BJ (cell line): Measurements from ENCODE around the gene SRSF4. TPM values are rescaled to one million over a fixed set of nuclear protein-coding genes. Genes with fewer than 3 reads are reported as not detected.
"Not testable (repeated sequence)": the region's sequence is repeated elsewhere in the genome, so short reads cannot be mapped to it uniquely, and the experiment has no call there.

Experiments
- CTCF ChIA-PET: fragments of 350-600 bp; formaldehyde crosslinking; extraction: SDS; loops from one replicate; lab custom pipeline; 2021; ENCODE audit warnings: antibody characterized with exemption, inconsistent platforms; lab: Yijun Ruan, JAX
- POLR2A ChIA-PET: fragments of 300-600 bp; sonication (Branson Sonifier 250); formaldehyde crosslinking; extraction: SDS; loops from one replicate; lab custom pipeline; 2021; ENCODE audit warnings: antibody characterized with exemption; lab: Charles Lee
- DNase-seq: peaks from one replicate; pipeline ENCODE4 v3.0.0-alpha.2; 2011; ENCODE audit warnings: low read depth
- H3K27me3 ChIP-seq: 2 replicates; pipeline ENCODE4 v1.6.0; 2011; ENCODE audit warnings: low read length; ENCODE audit not compliant: control insufficient read depth, insufficient read depth
- H3K36me3 ChIP-seq: 2 replicates; pipeline ENCODE4 v1.5.1; 2011; ENCODE audit warnings: low read length; ENCODE audit not compliant: control insufficient read depth, insufficient read depth
- H3K4me3 ChIP-seq: 2 replicates; pipeline ENCODE4 v1.5.1; 2011; ENCODE audit warnings: low read depth, mild to moderate bottlenecking, control low read depth, low read length
- polyA plus RNA-seq: library from polyadenylated mRNA; depleted of rRNA; stranded (reverse); fragments of >200 nt; gene quantifications from 2 replicates; pipeline ENCODE4 v1.2.3, GENCODE V29; 2011
- TF ChIP-seq, protein P1 (sequence below): IDR thresholded peaks from 2 replicates; pipeline ENCODE4 v1.5.1; 2011; ENCODE audit warnings: low read depth, mild to moderate bottlenecking, control low read depth, inconsistent platforms, low read length, moderate library complexity; ENCODE audit not compliant: insufficient read depth

Gene SRSF4
- polyA plus RNA-seq, 1 experiment = 19.6 TPM

- CTCF ChIA-PET = no interaction called here
- TF ChIP-seq, protein P1, sequence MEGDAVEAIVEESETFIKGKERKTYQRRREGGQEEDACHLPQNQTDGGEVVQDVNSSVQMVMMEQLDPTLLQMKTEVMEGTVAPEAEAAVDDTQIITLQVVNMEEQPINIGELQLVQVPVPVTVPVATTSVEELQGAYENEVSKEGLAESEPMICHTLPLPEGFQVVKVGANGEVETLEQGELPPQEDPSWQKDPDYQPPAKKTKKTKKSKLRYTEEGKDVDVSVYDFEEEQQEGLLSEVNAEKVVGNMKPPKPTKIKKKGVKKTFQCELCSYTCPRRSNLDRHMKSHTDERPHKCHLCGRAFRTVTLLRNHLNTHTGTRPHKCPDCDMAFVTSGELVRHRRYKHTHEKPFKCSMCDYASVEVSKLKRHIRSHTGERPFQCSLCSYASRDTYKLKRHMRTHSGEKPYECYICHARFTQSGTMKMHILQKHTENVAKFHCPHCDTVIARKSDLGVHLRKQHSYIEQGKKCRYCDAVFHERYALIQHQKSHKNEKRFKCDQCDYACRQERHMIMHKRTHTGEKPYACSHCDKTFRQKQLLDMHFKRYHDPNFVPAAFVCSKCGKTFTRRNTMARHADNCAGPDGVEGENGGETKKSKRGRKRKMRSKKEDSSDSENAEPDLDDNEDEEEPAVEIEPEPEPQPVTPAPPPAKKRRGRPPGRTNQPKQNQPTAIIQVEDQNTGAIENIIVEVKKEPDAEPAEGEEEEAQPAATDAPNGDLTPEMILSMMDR = no peak
- Histone ChIP-seq H3K36me3 (peaks cover 2% of the 10 kb centered on the region), H3K27me3 (no peaks in the 10 kb centered on the region), H3K4me3 (no peak overlapping the region)
- DNase-seq = no peak
- POLR2A ChIA-PET = no interaction called here
These were observed 42.7 kb upstream of the SRSF4 start for GRCh38 chr1:29224356-29224837.

DNA sequence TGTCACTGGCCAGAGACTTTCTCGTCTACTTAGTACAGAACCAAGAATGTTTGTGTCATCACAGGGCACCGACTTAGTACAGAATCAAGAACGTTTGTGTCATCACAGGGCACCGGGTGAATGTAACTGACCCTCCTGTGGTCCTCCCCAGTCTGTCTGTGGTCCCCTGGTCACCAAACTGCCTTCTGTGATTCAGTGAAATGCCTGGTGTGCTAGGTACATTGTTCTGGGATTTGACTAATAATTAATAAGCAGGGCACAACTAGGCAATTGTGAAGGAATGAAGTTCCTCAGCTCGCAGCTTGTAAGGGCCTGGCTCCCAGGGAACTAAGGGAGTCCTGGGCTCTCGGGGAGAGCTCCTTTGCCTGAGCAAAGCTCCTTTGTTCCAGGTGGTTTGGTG lies 41.8 kb upstream of the SRSF4 start:
- TF ChIP-seq, protein P1 = no peak
- POLR2A ChIA-PET = no interaction called here
- no peak for DNase-seq
- CTCF ChIA-PET = no interaction called here
- Histone ChIP-seq H3K36me3 (peaks cover 2% of the 10 kb centered on the region), H3K4me3 (no peak overlapping the region), H3K27me3 (no peaks in the 10 kb centered on the region)

GRCh38 chr1:29222686-29223085 lies 41.0 kb upstream of the SRSF4 start:
- DNase-seq = no peak
- H3K4me3 ChIP-seq = no peak overlapping the region
- TF ChIP-seq, protein P1 = no peak
- H3K36me3 ChIP-seq = peaks cover 2% of the 10 kb centered on the region
- POLR2A ChIA-PET = no interaction called here
- no peaks in the 10 kb centered on the region for H3K27me3 ChIP-seq
- CTCF ChIA-PET = no interaction called here

GRCh38 chr1:29222260-29222659 lies 40.6 kb upstream of the SRSF4 start:
- POLR2A ChIA-PET, H3K27me3 ChIP-seq, CTCF ChIA-PET, DNase-seq, H3K4me3 ChIP-seq, H3K36me3 ChIP-seq: not testable (repeated sequence)

GRCh38 chr1:29221296-29221695 lies 39.6 kb upstream of the SRSF4 start:
- DNase-seq = no peak
- CTCF ChIA-PET = no interaction called here
- POLR2A ChIA-PET = no interaction called here
- TF ChIP-seq, protein P1 = no peak
- H3K36me3 ChIP-seq = peaks cover 2% of the 10 kb centered on the region
- no peak overlapping the region for H3K4me3 ChIP-seq
- H3K27me3 ChIP-seq = no peaks in the 10 kb centered on the region

GRCh38 chr1:29218223-29218622 lies 36.5 kb upstream of the SRSF4 start:
- Histone ChIP-seq H3K4me3 (no peak overlapping the region), H3K27me3 (no peaks in the 10 kb centered on the region), H3K36me3 (peaks cover 9% of the 10 kb centered on the region)
- DNase-seq = no peak
- TF ChIP-seq, protein P1 = no peak
- CTCF ChIA-PET = interaction anchor here (1.5 to 1.7 kb wide), 3 partner anchors 10 to 16 kb away, joined by 3 to 6 read pairs (median 4); no protein-coding TSS in a partner anchor
- POLR2A ChIA-PET = interaction anchor here (0.6 kb wide), 1 partner anchor 84 kb away, joined by 4 read pairs; no protein-coding TSS in a partner anchor
